22Rv1 (cell line): ENCODE data around the gene DEPDC1B.
"Not testable (repeated sequence)": the region's sequence is repeated elsewhere in the genome, so short reads cannot be mapped to it uniquely, and the experiment has no call there.

Experiments used
- H3K27ac ChIP-seq: fragments of 450-650 bp; 2 replicates; pipeline ENCODE4 v1.5.1; 2017
- ZFX ChIP-seq: fragments of 450-650 bp; IDR thresholded peaks from 2 replicates; pipeline ENCODE4 v1.6.1; 2017; ENCODE audit warnings: antibody characterized with exemption, borderline replicate concordance
- TF ChIP-seq, protein P1 (sequence below): fragments of 450-650 bp; IDR thresholded peaks from 2 replicates; pipeline ENCODE4 v1.5.1; 2017; ENCODE audit warnings: mild to moderate bottlenecking

DEPDC1B gene

DNA sequence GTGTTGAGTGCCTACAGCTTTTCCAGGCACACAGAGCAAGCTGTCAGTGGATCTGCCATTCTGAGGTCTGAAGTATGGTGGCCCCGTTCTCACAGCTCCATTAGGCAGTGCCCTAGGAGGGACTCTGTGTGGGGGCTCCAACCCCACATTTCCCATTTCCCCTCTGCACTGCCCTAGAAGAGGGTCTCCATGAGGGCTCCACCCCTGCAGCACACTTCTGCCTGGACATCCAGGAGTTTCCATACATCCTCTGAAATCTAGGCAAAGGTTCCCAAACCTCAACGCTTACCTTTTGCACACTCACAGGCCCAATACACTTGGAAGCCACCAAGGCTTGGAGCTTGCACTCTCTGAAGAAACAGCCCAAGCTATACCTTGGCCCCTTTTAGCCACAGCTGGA is 131.3 kb downstream of the DEPDC1B start:
- TF ChIP-seq ZFX, result no peak
- TF ChIP-seq, protein P1, sequence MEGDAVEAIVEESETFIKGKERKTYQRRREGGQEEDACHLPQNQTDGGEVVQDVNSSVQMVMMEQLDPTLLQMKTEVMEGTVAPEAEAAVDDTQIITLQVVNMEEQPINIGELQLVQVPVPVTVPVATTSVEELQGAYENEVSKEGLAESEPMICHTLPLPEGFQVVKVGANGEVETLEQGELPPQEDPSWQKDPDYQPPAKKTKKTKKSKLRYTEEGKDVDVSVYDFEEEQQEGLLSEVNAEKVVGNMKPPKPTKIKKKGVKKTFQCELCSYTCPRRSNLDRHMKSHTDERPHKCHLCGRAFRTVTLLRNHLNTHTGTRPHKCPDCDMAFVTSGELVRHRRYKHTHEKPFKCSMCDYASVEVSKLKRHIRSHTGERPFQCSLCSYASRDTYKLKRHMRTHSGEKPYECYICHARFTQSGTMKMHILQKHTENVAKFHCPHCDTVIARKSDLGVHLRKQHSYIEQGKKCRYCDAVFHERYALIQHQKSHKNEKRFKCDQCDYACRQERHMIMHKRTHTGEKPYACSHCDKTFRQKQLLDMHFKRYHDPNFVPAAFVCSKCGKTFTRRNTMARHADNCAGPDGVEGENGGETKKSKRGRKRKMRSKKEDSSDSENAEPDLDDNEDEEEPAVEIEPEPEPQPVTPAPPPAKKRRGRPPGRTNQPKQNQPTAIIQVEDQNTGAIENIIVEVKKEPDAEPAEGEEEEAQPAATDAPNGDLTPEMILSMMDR, result no peak

DNA sequence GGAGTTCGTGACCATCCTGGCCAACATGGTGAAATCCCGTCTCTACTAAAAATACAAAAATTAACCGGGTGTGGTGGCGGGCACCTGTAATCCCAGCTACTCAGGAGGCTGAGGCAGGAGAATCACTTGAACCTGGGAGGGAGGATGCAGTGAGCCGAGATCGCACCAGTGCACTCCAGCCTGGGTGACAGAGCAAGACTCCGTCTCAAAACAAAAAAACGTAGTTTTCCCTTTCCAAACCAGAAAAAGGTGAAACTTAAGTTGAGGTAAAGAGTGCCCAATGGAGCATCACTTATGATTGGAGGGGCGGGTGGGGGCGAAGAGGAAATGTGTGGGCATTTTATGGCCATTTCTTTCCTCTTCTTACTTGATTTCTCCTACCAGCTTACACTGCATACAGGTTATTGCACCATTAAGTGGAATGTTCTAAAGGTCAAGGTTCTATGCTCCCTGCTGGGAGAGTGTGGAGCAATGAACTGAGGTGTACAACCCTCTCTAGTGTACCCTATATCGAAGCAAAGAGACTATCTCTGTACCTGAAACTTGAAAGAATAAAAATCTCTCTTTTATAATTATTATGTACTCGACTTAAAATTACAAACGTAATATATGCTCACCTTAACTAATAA is 136.2 kb downstream of the DEPDC1B start:
- TF ChIP-seq, protein P1, result no peak
- TF ChIP-seq ZFX, result no peak
- H3K27ac ChIP-seq, result no peak overlapping the region

More for the DNA sequence above, 131.3 kb downstream of the DEPDC1B start:
- H3K27ac ChIP-seq, result no peak overlapping the region

DNA sequence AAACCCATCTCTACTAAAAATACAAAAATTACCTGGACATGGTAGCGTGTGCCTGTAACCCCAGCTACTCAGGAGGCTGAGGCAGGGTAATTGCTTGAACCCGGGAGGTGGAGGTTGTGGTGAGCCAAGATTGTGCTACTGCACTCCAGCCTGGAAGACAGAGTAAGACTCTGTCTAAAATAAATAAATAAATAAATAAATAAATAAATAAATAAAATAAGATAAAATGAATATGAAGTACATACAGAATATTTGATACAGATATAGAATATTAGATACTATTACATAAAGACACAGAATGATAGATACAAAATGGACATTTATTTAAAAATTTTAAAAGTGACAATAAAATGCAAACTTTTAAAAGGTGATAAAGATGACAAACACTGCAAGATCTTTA is 146.7 kb downstream of the DEPDC1B start:
- H3K27ac ChIP-seq, result not testable (repeated sequence)

DNA sequence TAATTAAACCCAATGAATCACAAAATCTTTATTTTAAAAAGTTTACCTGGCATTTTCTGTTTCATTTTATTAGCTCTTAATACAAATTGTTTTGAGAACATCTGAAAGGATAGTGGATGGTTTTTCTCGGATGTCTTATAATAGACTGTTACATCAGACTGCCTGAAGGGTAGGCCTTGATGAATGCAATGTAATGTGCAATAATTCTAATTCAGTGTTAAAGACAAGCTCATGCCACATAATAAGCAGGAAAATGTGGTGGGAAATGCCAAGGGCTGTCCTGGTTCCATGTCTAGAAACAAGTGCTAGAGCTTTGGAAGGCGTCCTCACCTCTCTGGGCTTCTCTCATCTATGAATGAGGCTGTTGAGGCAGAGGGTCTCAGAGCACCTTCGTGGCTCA is 148.1 kb downstream of the DEPDC1B start:
- no peak for TF ChIP-seq ZFX
- TF ChIP-seq, protein P1, result no peak
- H3K27ac ChIP-seq, result no peak overlapping the region

DNA sequence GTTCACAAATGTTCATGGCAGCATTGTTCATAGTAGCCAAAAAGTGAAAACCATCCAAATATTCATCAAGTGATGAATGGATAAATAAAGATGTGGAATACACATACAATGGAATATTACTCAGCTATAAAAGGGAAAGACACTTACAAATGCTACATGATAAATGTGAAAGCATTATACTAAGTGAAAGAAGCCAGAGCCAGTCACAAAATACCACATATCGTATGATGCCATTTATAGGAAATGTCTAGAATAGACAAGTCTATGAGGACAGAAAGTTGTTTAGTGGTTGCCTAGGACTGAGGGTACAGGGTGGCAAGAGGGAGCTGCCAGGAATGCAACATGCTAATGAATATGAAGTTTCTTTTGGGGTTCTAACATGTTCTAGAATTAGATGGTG is 148.7 kb downstream of the DEPDC1B start:
- no peak for TF ChIP-seq ZFX
- TF ChIP-seq, protein P1, result no peak
- H3K27ac ChIP-seq, result no peak overlapping the region

DNA sequence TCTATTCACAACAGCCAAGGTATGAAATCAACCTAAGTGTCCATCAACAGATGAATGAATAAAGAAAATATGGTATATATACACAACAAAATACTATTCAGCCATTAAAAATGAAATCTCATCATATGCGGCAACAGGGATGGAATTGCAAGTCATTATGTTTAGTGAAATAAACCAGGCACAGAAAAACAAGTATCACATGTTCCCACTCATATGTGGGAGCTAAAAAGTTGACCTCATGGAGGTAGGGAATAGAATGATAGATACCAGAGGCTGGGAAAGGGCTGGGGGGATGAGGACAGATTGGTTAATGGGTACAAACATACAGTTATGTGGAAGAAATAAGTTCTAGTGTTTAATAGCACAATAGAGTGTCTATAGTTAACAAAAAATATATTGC is 149.7 kb downstream of the DEPDC1B start:
- H3K27ac ChIP-seq, result no peak overlapping the region
- no peak for TF ChIP-seq ZFX
- TF ChIP-seq, protein P1, result no peak

DNA sequence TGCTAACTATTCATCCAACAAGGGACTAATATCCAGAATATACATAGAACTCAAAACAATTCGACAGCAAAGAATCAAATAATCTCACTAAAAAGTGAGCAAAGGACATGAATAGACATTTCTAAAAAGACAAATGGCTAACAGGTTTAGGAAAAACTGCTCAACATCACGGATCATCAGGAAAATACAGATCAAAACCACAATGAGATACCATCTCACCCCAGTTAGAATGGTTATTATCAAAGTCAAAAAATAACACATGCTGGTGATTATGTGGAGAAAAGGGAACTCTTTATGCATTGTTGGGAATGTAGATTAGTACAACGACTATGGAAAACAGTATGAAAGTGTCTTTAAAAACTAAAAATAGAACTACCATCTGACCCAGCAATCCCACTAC is 150.1 kb downstream of the DEPDC1B start:
- H3K27ac ChIP-seq, result no peak overlapping the region
- no peak for TF ChIP-seq ZFX
- TF ChIP-seq, protein P1, result no peak
